ACC112 (cell line): ENCODE measurements around the gene STX11.

Experiments used
- H2AFZ ChIP-seq: fragments of 200-600 bp; sonication (generic); one replicate; pipeline ENCODE4 v1.6.0; 2017; ENCODE audit warnings: antibody characterized with exemption, low read length; ENCODE audit not compliant: unreplicated experiment
- H3K27ac ChIP-seq: fragments of 200-600 bp; sonication (generic); 2 replicates; pipeline ENCODE4 v1.5.1; 2014; ENCODE audit warnings: low read depth, mild to moderate bottlenecking, antibody characterized with exemption, low read length, moderate library complexity
- H3K27me3 ChIP-seq: fragments of 200-600 bp; sonication (generic); 2 replicates; pipeline ENCODE4 v1.6.1; 2014; ENCODE audit warnings: mild to moderate bottlenecking, antibody characterized with exemption, low read length, moderate library complexity, mixed read lengths; ENCODE audit not compliant: insufficient read depth
- H3K36me3 ChIP-seq: fragments of 200-600 bp; sonication (generic); 2 replicates; pipeline ENCODE4 v1.6.1; 2016; ENCODE audit warnings: mild to moderate bottlenecking, antibody characterized with exemption, low read length, moderate library complexity, mixed read lengths; ENCODE audit not compliant: insufficient read depth
- H3K4me1 ChIP-seq: fragments of 200-600 bp; sonication (generic); one replicate; pipeline ENCODE4 v1.6.1; 2016; ENCODE audit warnings: low read length, mixed read lengths; ENCODE audit not compliant: insufficient read depth, unreplicated experiment, control insufficient read depth
- H3K4me3 ChIP-seq: fragments of 200-600 bp; sonication (generic); 2 replicates; pipeline ENCODE4 v1.5.1; 2014; ENCODE audit warnings: mild to moderate bottlenecking, low read depth, low read length
- H3K79me2 ChIP-seq: fragments of 200-600 bp; sonication (generic); one replicate; pipeline ENCODE4 v1.6.0; 2016; ENCODE audit warnings: low read length; ENCODE audit not compliant: control insufficient read depth, unreplicated experiment, insufficient read depth

Gene STX11

GRCh38 chr6:144141470-144141869 is 8.8 kb upstream of the STX11 start:
- H3K27me3 ChIP-seq = no peaks in the 10 kb centered on the region
- H3K36me3 ChIP-seq = no peaks in the 10 kb centered on the region
- no peak overlapping the region for H2AFZ ChIP-seq
- H3K27ac ChIP-seq = no peak overlapping the region
- H3K79me2 ChIP-seq = no peaks in the 10 kb centered on the region
- no peaks in the 10 kb centered on the region for H3K4me1 ChIP-seq
- H3K4me3 ChIP-seq = no peak overlapping the region

GRCh38 chr6:144143106-144143505 is 7.2 kb upstream of the STX11 start:
- no peak overlapping the region for H3K4me3 ChIP-seq
- H3K27ac ChIP-seq = no peak overlapping the region
- no peaks in the 10 kb centered on the region for H3K4me1 ChIP-seq
- H3K27me3 ChIP-seq = no peaks in the 10 kb centered on the region
- H3K79me2 ChIP-seq = no peaks in the 10 kb centered on the region
- no peak overlapping the region for H2AFZ ChIP-seq
- no peaks in the 10 kb centered on the region for H3K36me3 ChIP-seq

GRCh38 chr6:144143878-144144277 is 6.4 kb upstream of the STX11 start:
- Histone ChIP-seq H3K27me3 (no peaks in the 10 kb centered on the region), H3K36me3 (no peaks in the 10 kb centered on the region), H3K79me2 (no peaks in the 10 kb centered on the region), H3K4me1 (no peaks in the 10 kb centered on the region), H3K27ac (no peak overlapping the region), H3K4me3 (no peak overlapping the region), H2AFZ (no peak overlapping the region)

- H3K79me2 ChIP-seq = no peaks in the 10 kb centered on the region
- no peaks in the 10 kb centered on the region for H3K27me3 ChIP-seq
- H3K4me1 ChIP-seq = no peaks in the 10 kb centered on the region
- no peak overlapping the region for H3K27ac ChIP-seq
- no peaks in the 10 kb centered on the region for H3K36me3 ChIP-seq
- no peak overlapping the region for H3K4me3 ChIP-seq
- H2AFZ ChIP-seq = no peak overlapping the region
These were observed 5.3 kb upstream of the STX11 start for GRCh38 chr6:144144996-144145395.

- Histone ChIP-seq H3K4me1 (no peaks in the 10 kb centered on the region), H3K27me3 (no peaks in the 10 kb centered on the region), H2AFZ (no peak overlapping the region), H3K4me3 (no peak overlapping the region), H3K36me3 (no peaks in the 10 kb centered on the region), H3K27ac (no peak overlapping the region), H3K79me2 (no peaks in the 10 kb centered on the region)
These were observed 4.8 kb upstream of the STX11 start for GRCh38 chr6:144145541-144145940.

- Histone ChIP-seq H3K79me2 (no peaks in the 10 kb centered on the region), H3K4me3 (no peak overlapping the region), H3K36me3 (no peaks in the 10 kb centered on the region), H3K4me1 (peaks cover 11% of the 10 kb centered on the region), H3K27ac (no peak overlapping the region), H2AFZ (no peak overlapping the region), H3K27me3 (no peaks in the 10 kb centered on the region)
These were observed 1.4 kb upstream of the STX11 start for GRCh38 chr6:144148886-144149285.

GRCh38 chr6:144149558-144149893 is 791 bp upstream of the STX11 start:
- Histone ChIP-seq H3K4me3 (peak overlapping the region; percentile 87), H2AFZ (peak overlapping the region; percentile 70), H3K79me2 (no peaks in the 10 kb centered on the region), H3K4me1 (peaks cover 11% of the 10 kb centered on the region), H3K36me3 (no peaks in the 10 kb centered on the region), H3K27me3 (no peaks in the 10 kb centered on the region), H3K27ac (no peak overlapping the region)

- Histone ChIP-seq H3K27ac (no peak overlapping the region), H3K27me3 (no peaks in the 10 kb centered on the region), H3K79me2 (no peaks in the 10 kb centered on the region), H3K4me3 (peak overlapping the region; percentile 87), H3K36me3 (no peaks in the 10 kb centered on the region), H2AFZ (peak overlapping the region; percentile 73), H3K4me1 (peaks cover 11% of the 10 kb centered on the region)
These were observed 667 bp downstream of the STX11 start for GRCh38 chr6:144150710-144151657.

- H2AFZ ChIP-seq = no peak overlapping the region
- H3K27ac ChIP-seq = no peak overlapping the region
- no peaks in the 10 kb centered on the region for H3K36me3 ChIP-seq
- H3K4me1 ChIP-seq = peaks cover 19% of the 10 kb centered on the region
- no peaks in the 10 kb centered on the region for H3K79me2 ChIP-seq
- H3K4me3 ChIP-seq = no peak overlapping the region
- no peaks in the 10 kb centered on the region for H3K27me3 ChIP-seq
These were observed 2.1 kb downstream of the STX11 start for GRCh38 chr6:144152334-144152900.

- Histone ChIP-seq H3K4me3 (no peak overlapping the region), H2AFZ (no peak overlapping the region), H3K27ac (no peak overlapping the region), H3K36me3 (no peaks in the 10 kb centered on the region), H3K79me2 (no peaks in the 10 kb centered on the region), H3K27me3 (no peaks in the 10 kb centered on the region), H3K4me1 (peaks cover 27% of the 10 kb centered on the region)
These were observed 2.9 kb downstream of the STX11 start for GRCh38 chr6:144153260-144153659.

GRCh38 chr6:144153971-144154370 is 3.7 kb downstream of the STX11 start:
- H3K36me3 ChIP-seq = no peaks in the 10 kb centered on the region
- no peak overlapping the region for H2AFZ ChIP-seq
- no peak overlapping the region for H3K27ac ChIP-seq
- H3K4me1 ChIP-seq = peaks cover 34% of the 10 kb centered on the region
- no peaks in the 10 kb centered on the region for H3K79me2 ChIP-seq
- H3K27me3 ChIP-seq = no peaks in the 10 kb centered on the region
- no peak overlapping the region for H3K4me3 ChIP-seq
